Neutrophil (primary cell): ENCODE measurements around the gene PTPRC.

Experiments
- H3K27ac ChIP-seq: fragments of 200-600 bp; sonication (generic); 2 replicates; pipeline ENCODE4 v1.5.1; 2016; ENCODE audit warnings: mild to moderate bottlenecking, moderate library complexity
- H3K27me3 ChIP-seq: fragments of 200-600 bp; sonication (generic); 2 replicates; pipeline ENCODE4 v1.6.0; 2016; ENCODE audit warnings: mild to moderate bottlenecking
- H3K36me3 ChIP-seq: fragments of 200-600 bp; sonication (generic); 2 replicates; pipeline ENCODE4 v1.5.1; 2017
- H3K4me1 ChIP-seq, 2 experiments: fragments of 200-600 bp in 1 of 2; sonication (generic) in 1 of 2; 1 replicate in 1 of 2; 2 replicates in 1 of 2; pipeline versions ENCODE4 v1.5.1 to v1.6.1; 2013 to 2016; ENCODE audit warnings: low read depth in 1 of 2, low read length in 1 of 2, mild to moderate bottlenecking in 1 of 2, moderate library complexity in 1 of 2; ENCODE audit not compliant: control insufficient read depth in 1 of 2, insufficient read depth in 1 of 2
- H3K4me3 ChIP-seq, 2 experiments: fragments of 200-600 bp in 1 of 2; sonication (generic) in 1 of 2; 1 replicate in 1 of 2; 2 replicates in 1 of 2; pipeline ENCODE4 v1.5.1; 2013 to 2016; ENCODE audit warnings: low read depth in 1 of 2, low read length in 1 of 2, mild to moderate bottlenecking in 1 of 2, moderate library complexity in 1 of 2
- H3K9me3 ChIP-seq: fragments of 200-600 bp; sonication (generic); 2 replicates; pipeline ENCODE4 v1.5.1; 2016
- TF ChIP-seq, protein P1 (sequence below): fragments of 200-600 bp; sonication (generic); IDR thresholded peaks from 2 replicates; pipeline ENCODE4 v1.5.1; 2016; ENCODE audit warnings: antibody characterized with exemption

PTPRC gene

DNA sequence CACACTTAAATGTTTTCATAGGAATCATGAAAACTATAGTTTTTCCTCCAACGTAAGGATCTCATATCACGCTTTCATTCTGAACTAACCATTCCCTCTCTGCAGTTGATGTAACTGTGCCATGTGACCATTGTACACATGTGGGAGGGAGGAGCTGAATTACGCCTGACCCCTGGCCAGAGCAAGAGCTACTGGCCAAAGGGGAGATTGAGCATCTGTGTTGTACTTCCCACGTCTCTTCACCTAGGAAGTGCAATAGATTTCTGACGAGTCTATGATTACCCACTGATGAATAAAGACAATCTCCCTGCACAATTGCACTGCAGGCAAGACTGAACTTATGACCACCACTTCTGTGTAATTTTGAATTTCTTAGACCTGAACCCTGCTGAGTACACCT, 24.0 kb downstream of the PTPRC start:
- TF ChIP-seq, protein P1, sequence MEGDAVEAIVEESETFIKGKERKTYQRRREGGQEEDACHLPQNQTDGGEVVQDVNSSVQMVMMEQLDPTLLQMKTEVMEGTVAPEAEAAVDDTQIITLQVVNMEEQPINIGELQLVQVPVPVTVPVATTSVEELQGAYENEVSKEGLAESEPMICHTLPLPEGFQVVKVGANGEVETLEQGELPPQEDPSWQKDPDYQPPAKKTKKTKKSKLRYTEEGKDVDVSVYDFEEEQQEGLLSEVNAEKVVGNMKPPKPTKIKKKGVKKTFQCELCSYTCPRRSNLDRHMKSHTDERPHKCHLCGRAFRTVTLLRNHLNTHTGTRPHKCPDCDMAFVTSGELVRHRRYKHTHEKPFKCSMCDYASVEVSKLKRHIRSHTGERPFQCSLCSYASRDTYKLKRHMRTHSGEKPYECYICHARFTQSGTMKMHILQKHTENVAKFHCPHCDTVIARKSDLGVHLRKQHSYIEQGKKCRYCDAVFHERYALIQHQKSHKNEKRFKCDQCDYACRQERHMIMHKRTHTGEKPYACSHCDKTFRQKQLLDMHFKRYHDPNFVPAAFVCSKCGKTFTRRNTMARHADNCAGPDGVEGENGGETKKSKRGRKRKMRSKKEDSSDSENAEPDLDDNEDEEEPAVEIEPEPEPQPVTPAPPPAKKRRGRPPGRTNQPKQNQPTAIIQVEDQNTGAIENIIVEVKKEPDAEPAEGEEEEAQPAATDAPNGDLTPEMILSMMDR: no peak
- Histone ChIP-seq H3K36me3 (peaks cover 21% of the 10 kb centered on the region), H3K4me1 (peaks cover 98 to 100% of the 10 kb centered on the region in 2 experiments), H3K27ac (peak overlapping the region; percentile 97), H3K4me3 (peak overlapping the region; percentile 37 to 38), H3K9me3 (no peaks in the 10 kb centered on the region), H3K27me3 (no peaks in the 10 kb centered on the region)

DNA sequence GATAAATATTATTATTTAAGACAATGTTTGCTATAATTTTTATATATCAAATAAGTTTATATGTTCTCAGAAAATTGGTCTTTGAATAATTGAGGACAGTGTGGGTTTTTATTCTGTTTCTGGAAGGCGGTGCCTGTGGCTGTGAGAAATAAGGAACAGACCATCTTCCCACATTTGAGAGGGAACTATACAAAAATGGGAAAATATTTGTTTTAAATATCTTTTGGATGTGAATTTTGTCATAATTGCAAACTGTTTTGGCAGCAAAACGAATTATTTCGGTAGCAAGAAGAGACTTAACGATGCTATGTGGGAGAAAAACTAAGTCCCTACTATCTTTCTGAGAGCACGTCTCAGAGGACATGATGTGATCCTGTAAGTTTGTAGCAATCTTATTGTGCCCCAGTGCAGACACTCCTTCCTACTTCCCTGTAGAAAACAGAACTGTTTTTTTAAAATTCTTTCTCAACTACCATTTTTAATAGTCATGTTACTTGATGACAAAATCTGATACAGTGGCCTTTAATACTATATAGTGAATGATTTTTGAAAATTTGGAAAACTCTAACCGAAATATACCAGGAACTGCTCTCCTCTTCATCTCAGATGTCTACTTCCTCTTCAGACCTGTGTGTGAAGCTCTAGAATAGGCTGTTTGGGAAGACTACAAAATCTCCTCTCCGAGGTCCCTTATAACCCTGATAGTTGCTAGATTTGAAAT, 25.4 kb downstream of the PTPRC start:
- Histone ChIP-seq H3K9me3 (no peaks in the 10 kb centered on the region), H3K4me1 (peaks cover 98 to 100% of the 10 kb centered on the region in 2 experiments), H3K27me3 (no peaks in the 10 kb centered on the region), H3K4me3 (peak overlapping the region; percentile 38 to 48), H3K36me3 (peaks cover 26% of the 10 kb centered on the region), H3K27ac (peak overlapping the region; percentile 97)
- TF ChIP-seq, protein P1: no peak

DNA sequence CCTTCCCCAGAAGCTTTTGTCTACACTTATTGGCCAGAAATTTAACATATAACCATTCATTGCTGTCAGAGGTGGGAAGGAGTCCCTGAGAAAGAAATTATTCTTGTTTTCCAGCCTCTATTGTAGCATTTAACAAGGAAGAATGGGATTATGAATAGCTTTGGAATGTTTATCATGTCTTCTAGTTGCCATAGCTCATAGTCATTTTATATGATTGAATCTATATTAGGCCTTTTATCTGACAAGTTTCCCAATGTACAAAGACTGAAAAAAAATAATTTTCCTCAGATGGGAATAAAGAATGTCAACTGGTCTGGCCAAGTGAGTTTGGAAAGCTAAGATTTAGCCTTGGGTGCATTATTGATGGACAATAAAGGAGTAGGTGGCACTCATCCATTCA, 28.3 kb downstream of the PTPRC start:
- Histone ChIP-seq H3K9me3 (no peaks in the 10 kb centered on the region), H3K36me3 (peaks cover 24% of the 10 kb centered on the region), H3K27ac (peak overlapping the region; percentile 97), H3K4me1 (peaks cover 87 to 100% of the 10 kb centered on the region in 2 experiments), H3K27me3 (no peaks in the 10 kb centered on the region), H3K4me3 (no peak overlapping the region)
- TF ChIP-seq, protein P1: no peak

DNA sequence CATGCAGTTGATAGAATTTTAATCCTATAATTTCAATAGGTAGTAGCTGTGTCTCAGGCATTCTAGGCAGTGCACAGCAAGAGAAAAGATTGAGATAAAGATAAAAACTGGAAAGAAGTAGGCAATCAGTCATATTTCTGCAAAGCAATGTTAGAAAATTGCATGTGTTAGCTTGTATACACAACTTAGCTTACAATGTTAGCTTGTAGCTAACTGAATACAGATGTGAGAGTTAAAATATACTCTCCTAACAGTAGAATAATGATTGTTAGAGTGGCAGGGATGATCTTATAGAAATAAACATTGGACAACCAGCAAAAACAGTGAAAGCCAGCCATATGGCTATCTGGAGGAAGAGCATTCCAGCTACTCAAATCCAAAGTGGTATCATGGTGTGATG, 29.0 kb downstream of the PTPRC start:
- TF ChIP-seq, protein P1: no peak
- Histone ChIP-seq H3K27me3 (no peaks in the 10 kb centered on the region), H3K4me3 (no peak overlapping the region), H3K4me1 (peaks cover 86 to 100% of the 10 kb centered on the region in 2 experiments), H3K27ac (peak overlapping the region; percentile 97), H3K36me3 (peaks cover 21% of the 10 kb centered on the region), H3K9me3 (no peaks in the 10 kb centered on the region)

DNA sequence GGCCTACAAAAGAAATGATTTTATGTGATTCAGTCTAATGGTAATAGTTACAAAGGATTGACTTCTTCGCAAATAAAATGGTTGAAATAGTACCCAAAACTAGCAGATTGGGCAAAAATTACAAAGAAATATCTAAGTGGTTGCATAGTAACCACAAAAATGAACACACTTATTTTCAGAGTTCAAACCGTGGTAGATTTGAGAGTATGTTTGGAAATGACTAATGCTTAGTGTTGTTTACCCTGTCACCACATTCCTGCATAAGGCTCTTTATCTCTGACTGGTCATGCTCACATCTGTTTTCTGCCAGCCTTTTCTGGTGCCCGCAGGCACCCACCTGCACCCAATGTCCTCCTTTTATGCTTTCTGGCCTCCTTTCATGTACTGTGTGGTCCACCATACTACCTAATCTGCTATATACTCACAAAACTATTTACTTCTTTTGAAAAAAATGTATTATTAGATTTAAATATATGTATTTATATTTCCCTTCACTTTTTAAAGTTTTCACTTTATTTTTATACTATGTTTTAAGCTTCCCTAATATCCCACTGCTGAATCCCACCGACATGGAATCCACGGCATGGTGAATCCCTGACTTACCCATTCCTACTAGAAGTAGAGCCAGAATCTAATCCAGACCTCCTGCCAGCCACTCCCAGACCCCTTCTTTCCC, 30.3 kb downstream of the PTPRC start:
- no peaks in the 10 kb centered on the region for H3K9me3 ChIP-seq
- H3K27ac ChIP-seq: peak overlapping the region; percentile 97
- H3K36me3 ChIP-seq: peaks cover 19% of the 10 kb centered on the region
- TF ChIP-seq, protein P1: no peak
- H3K27me3 ChIP-seq: no peaks in the 10 kb centered on the region
- H3K4me3 ChIP-seq: no peak overlapping the region
- peaks cover 83 to 100% of the 10 kb centered on the region in 2 experiments for H3K4me1 ChIP-seq
